Measurements from ENCODE around the gene PRKAG1. TPM values are rescaled to one million over a fixed set of nuclear protein-coding genes. Genes with fewer than 3 reads are reported as not detected.
A peak's percentile ranks its signal among the peaks of the same experiment; 100 is the strongest.

The PRKAG1 gene
- total and polyA plus RNA-seq, 11 donors = 72.0 to 107 (median 97.9) TPM

DNA sequence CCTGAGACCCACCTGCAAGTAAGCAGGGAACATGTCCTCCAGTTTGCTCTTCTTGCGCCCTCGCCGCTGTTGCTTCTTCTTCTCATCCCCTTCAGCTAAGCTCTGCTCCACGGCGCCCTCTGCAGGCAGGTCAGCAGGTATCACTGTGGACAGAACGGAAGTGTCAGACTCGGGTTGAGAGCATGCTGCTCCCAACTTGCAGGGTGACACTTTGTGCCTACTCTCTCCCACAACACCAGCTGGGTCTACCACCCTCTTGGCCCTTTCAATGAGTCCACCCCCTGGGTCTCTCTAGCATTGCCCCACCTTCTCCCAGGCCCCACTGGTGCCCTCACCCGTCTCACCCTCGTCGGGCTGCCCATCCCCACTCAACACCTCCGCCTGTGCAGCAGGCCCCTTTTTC is 25.3 kb upstream of the PRKAG1 start:
- H3K36me3 ChIP-seq = peaks cover 0 to 100% (median 100%) of the 10 kb centered on the region in 9 donors
- H3K4me3 ChIP-seq = no peak overlapping the region
- H3K27me3 ChIP-seq = no peaks in the 10 kb centered on the region
- DNase-seq = peak; percentile 51 to 86 (median 67)
- TF ChIP-seq CTCF (IDR thresholded peaks at IDR 0.05) = peak; percentile 45 to 74 (median 58)
- TF ChIP-seq POLR2A (IDR thresholded peaks at IDR 0.05) = no peak
- ATAC-seq = peak in 3 of 4 donors; percentile 33 to 44 (median 42)
- H3K9me3 ChIP-seq = no peaks in the 10 kb centered on the region
- intact Hi-C loops (cut with DNase I) = no loop called here
- 60 to 65% (median 62%) methylated on average over 11 of the region's 11 CpGs for WGBS, 4 donors
- H3K27ac ChIP-seq = no peak overlapping the region
- peaks cover 0 to 5% (median 0%) of the 10 kb centered on the region in 12 donors for H3K4me1 ChIP-seq

- Histone ChIP-seq H3K36me3 (peaks cover 0 to 100% (median 100%) of the 10 kb centered on the region in 9 donors), H3K4me1 (peaks cover 0 to 5% (median 0%) of the 10 kb centered on the region in 12 donors), H3K27me3 (no peaks in the 10 kb centered on the region), H3K4me3 (no peak overlapping the region), H3K9me3 (no peaks in the 10 kb centered on the region), H3K27ac (no peak overlapping the region)
- no peak for TF ChIP-seq POLR2A (IDR thresholded peaks at IDR 0.05)
- TF ChIP-seq CTCF (IDR thresholded peaks at IDR 0.05) = no peak
- DNase-seq (no peak), ATAC-seq (no peak)
- intact Hi-C loops (cut with DNase I) = no loop called here
- WGBS, 4 donors = 91 to 94% (median 93%) methylated on average over 4 of the region's 4 CpGs; no CpG with 5 or more reads in 1 of the 4 donors
These were observed 24.7 kb upstream of the PRKAG1 start for GRCh38 chr12:49043241-49043640.

DNA sequence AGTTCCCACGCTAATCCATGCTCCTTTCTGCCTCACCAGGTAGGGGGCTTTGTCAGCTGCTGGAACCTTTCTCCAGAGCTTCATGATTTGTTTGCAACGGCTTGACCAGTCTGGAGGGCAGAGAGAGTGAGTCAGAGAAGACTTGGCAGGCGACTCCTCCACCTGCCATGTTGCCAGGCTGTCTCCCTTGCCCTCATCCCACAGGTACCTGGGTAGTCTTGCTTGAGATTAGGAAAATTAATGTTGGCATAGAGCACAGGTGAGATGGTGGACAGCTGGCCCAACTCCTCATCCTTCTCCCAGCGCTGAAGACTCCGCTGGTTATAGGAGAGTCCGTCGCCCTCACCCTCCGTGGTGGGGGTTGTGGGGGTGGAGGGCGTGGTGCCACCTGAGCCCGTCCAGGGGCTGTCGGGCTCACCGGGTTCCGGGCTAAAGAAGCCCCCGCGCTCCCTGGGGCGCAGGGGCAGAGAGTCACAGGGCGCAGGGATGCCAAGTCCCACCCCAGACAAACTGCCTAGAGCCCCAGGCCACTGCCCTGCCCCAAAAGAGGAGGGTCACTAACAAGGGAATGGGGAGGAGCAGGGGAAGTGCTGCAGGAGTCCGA is 23.4 kb upstream of the PRKAG1 start:
- ATAC-seq = no peak
- H3K4me1 ChIP-seq = peaks cover 0 to 5% (median 0%) of the 10 kb centered on the region in 12 donors
- TF ChIP-seq CTCF (IDR thresholded peaks at IDR 0.05) = no peak
- no peak for TF ChIP-seq POLR2A (IDR thresholded peaks at IDR 0.05)
- H3K36me3 ChIP-seq = peaks cover 0 to 100% (median 100%) of the 10 kb centered on the region in 9 donors
- H3K4me3 ChIP-seq = no peak overlapping the region
- intact Hi-C loops (cut with DNase I) = no loop called here
- no peak overlapping the region for H3K27ac ChIP-seq
- H3K9me3 ChIP-seq = no peaks in the 10 kb centered on the region
- no peaks in the 10 kb centered on the region for H3K27me3 ChIP-seq
- 90 to 93% (median 91%) methylated on average over 18 of the region's 18 CpGs for WGBS, 4 donors
- no peak for DNase-seq

- Histone ChIP-seq H3K27me3 (no peaks in the 10 kb centered on the region), H3K27ac (no peak overlapping the region), H3K36me3 (peaks cover 0 to 100% (median 98%) of the 10 kb centered on the region in 9 donors), H3K4me1 (peaks cover 0 to 4% (median 0%) of the 10 kb centered on the region in 12 donors), H3K9me3 (no peaks in the 10 kb centered on the region), H3K4me3 (no peak overlapping the region)
- ATAC-seq = no peak
- 93 to 95% (median 94%) methylated on average over 24 to 31 of the region's 31 CpGs for WGBS, 4 donors
- DNase-seq = peak in 2 of 5 donors; percentile 20 to 25
- intact Hi-C loops (cut with DNase I) = no loop called here
- TF ChIP-seq POLR2A (IDR thresholded peaks at IDR 0.05) (no peak), CTCF (IDR thresholded peaks at IDR 0.05) (no peak)
These were observed 22.7 kb upstream of the PRKAG1 start for GRCh38 chr12:49041036-49041880.

Measured in heart left ventricle (tissue), 16 donors.